WTC11 (cell line): Measurements from ENCODE around the gene EPHA6. TPM values are rescaled to one million over a fixed set of nuclear protein-coding genes. Genes with fewer than 3 reads are reported as not detected.
A peak's percentile ranks its signal among the peaks of the same experiment; 100 is the strongest.

Experiments used
- ATAC-seq: fragments of 200-7000 bp; cut with Tn5 transposase; 2 replicates; pipeline ENCODE4 v1.10.0; 2021; ENCODE audit warnings: mild to moderate bottlenecking, moderate library complexity
- CTCF ChIA-PET: fragments of 300-600 bp; sonication (Branson Sonifier 250); formaldehyde crosslinking; loops from one replicate; lab custom pipeline; 2021; ENCODE audit warnings: antibody characterized with exemption; lab: Charles Lee
- POLR2A ChIA-PET: fragments of 350-600 bp; sonication (Branson Sonifier 250); formaldehyde crosslinking; loops from one replicate; lab custom pipeline; 2021; ENCODE audit warnings: antibody characterized with exemption; lab: Charles Lee
- DNase-seq: peaks from one replicate; pipeline ENCODE4 v3.0.0; 2021; ENCODE audit warnings: low spot score
- H3K27ac Mint-ChIP-seq: 2 replicates; pipeline ENCODE4 v1.8.0; 2021; ENCODE audit warnings: mixed read lengths
- H3K27me3 Mint-ChIP-seq: 2 replicates; pipeline ENCODE4 v1.8.0; 2021; ENCODE audit warnings: low read depth, mild to moderate bottlenecking, moderate library complexity, mixed read lengths
- H3K36me3 Mint-ChIP-seq: 2 replicates; pipeline ENCODE4 v1.8.0; 2021; ENCODE audit warnings: mixed read lengths
- H3K4me1 Mint-ChIP-seq: 2 replicates; pipeline ENCODE4 v1.8.0; 2022; ENCODE audit warnings: mixed read lengths
- H3K4me3 Mint-ChIP-seq: 2 replicates; pipeline ENCODE4 v1.8.0; 2021; ENCODE audit warnings: mild to moderate bottlenecking, moderate library complexity, mixed read lengths
- H3K9me3 Mint-ChIP-seq: 2 replicates; pipeline ENCODE4 v1.8.0; 2021; ENCODE audit warnings: mixed read lengths
- CBFB ChIP-seq: sonication (generic); formaldehyde crosslinking; IDR thresholded peaks from 2 replicates; pipeline ENCODE4 v1.8.1; 2022; ENCODE audit warnings: mild to moderate bottlenecking, low read depth, missing genetic modification reagents
- IRF2 ChIP-seq: sonication (generic); formaldehyde crosslinking; IDR thresholded peaks from 2 replicates; pipeline ENCODE4 v1.8.0; 2022; ENCODE audit warnings: low read depth, missing genetic modification reagents, borderline replicate concordance
- MYBL2 ChIP-seq: sonication (generic); formaldehyde crosslinking; IDR thresholded peaks from 2 replicates; pipeline ENCODE4 v1.8.1; 2023; ENCODE audit warnings: mild to moderate bottlenecking, moderate library complexity, missing genetic modification reagents
- OVOL2 ChIP-seq: fragments of 250-450 bp; sonication (Bioruptor Pico); IDR thresholded peaks from 2 replicates; pipeline ENCODE4 v1.9.0; 2021; ENCODE audit warnings: mild to moderate bottlenecking, borderline replicate concordance
- RORB ChIP-seq: fragments of 250-450 bp; sonication (Bioruptor Pico); IDR thresholded peaks from 2 replicates; pipeline ENCODE4 v1.9.0; 2021; ENCODE audit warnings: mild to moderate bottlenecking
- SMAD4 ChIP-seq: sonication (generic); formaldehyde crosslinking; IDR thresholded peaks from 2 replicates; pipeline ENCODE4 v1.8.0; 2022; ENCODE audit warnings: mild to moderate bottlenecking, missing genetic modification reagents
- SP1 ChIP-seq: sonication (generic); formaldehyde crosslinking; conservative IDR thresholded peaks from 2 replicates; pipeline ENCODE4 v1.8.1; 2022; ENCODE audit warnings: missing genetic modification reagents
- TP53 ChIP-seq: sonication (generic); formaldehyde crosslinking; IDR thresholded peaks from 2 replicates; pipeline ENCODE4 v1.8.1; 2023; ENCODE audit warnings: mild to moderate bottlenecking, missing genetic modification reagents
- ZNF317 ChIP-seq: sonication (generic); formaldehyde crosslinking; IDR thresholded peaks from 2 replicates; pipeline ENCODE4 v1.8.1; 2023; ENCODE audit warnings: low read depth, mild to moderate bottlenecking, moderate library complexity, missing genetic modification reagents, borderline replicate concordance
- ZNF396 ChIP-seq: fragments of 250-450 bp; sonication (Bioruptor Pico); IDR thresholded peaks from 2 replicates; pipeline ENCODE4 v1.8.0; 2021; ENCODE audit warnings: mild to moderate bottlenecking, moderate library complexity, borderline replicate concordance
- total RNA-seq: library from RNA; stranded (reverse); gene quantifications from 3 replicates; pipeline ENCODE4 v1.2.3, GENCODE V29; 2021
- TF ChIP-seq, protein P1 (sequence below): sonication (generic); formaldehyde crosslinking; IDR thresholded peaks from 2 replicates; pipeline ENCODE4 v1.8.0; 2023; ENCODE audit warnings: missing genetic modification reagents, mild to moderate bottlenecking, borderline replicate concordance
- TF ChIP-seq, protein P2 (sequence below): sonication (generic); formaldehyde crosslinking; IDR thresholded peaks from 2 replicates; pipeline ENCODE4 v1.8.1; 2022; ENCODE audit warnings: low read depth, missing genetic modification reagents, borderline replicate concordance
- TF ChIP-seq, protein P3 (sequence below): sonication (generic); formaldehyde crosslinking; IDR thresholded peaks from 2 replicates; pipeline ENCODE4 v1.8.1; 2022; ENCODE audit warnings: missing genetic modification reagents, borderline replicate concordance
- TF ChIP-seq, protein P4 (sequence below): fragments of 200-600 bp; IDR thresholded peaks from 2 replicates; pipeline ENCODE4 v1.8.0; 2022; ENCODE audit warnings: antibody characterized with exemption
- TF ChIP-seq, protein P5 (sequence below): sonication (generic); formaldehyde crosslinking; IDR thresholded peaks from 2 replicates; pipeline ENCODE4 v1.8.1; 2022; ENCODE audit warnings: mild to moderate bottlenecking, moderate library complexity, missing genetic modification reagents
- TF ChIP-seq, protein P6 (sequence below): fragments of 250-450 bp; sonication (Bioruptor Pico); IDR thresholded peaks from 2 replicates; pipeline ENCODE4 v1.9.0; 2021; ENCODE audit warnings: moderate library complexity, mild to moderate bottlenecking, inconsistent platforms, borderline replicate concordance

The EPHA6 gene
- total RNA-seq, 1 experiment from 2014 or later, result 2.1 TPM

DNA sequence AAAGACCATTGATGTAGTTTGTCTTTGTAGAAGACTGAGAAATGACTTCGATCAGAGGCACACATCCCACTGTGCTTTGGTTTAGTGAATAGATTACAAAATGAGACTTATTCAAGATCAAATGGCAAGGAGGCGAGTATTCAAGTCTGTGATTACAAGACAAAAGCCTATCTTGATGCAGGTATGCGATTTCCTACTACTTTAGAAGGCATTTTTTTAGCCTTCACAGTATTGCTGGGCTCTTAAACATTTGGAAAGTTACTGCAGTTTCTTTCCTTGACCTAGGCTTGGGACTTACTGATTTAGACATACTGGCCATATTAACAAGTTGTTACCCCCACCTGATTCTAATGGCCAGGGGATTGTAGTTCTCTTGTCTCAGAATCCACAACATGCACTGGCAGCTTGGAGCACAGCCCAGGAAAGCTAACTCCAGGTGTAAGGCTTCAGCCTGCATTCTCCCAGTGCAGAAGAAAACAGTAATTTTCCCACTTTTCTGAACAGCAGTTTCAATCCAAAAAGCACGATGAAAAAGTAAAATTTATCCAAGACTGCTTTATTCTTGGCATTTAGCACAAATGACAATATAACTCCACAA lies 311.6 kb downstream of the EPHA6 start:
- no peak for DNase-seq
- POLR2A ChIA-PET, result no interaction called here
- Mint-ChIP-seq H3K27me3 (no peaks in the 10 kb centered on the region), H3K36me3 (no peaks in the 10 kb centered on the region)
- TF ChIP-seq ZNF396 (0 out of 2 replicates have a peak, but pooled peaks have one; percentile 17), SP1 (CRISPR knock-in tag) (no peak)
- TF ChIP-seq, all 79 proteins: peak for 1
- ATAC-seq, result peak; percentile 88
- Mint-ChIP-seq H3K4me3 (peak overlapping the region; percentile 6), H3K4me1 (peaks cover 50% of the 10 kb centered on the region), H3K9me3 (no peaks in the 10 kb centered on the region), H3K27ac (peak overlapping the region; percentile 67)
- CTCF ChIA-PET, result no interaction called here

DNA sequence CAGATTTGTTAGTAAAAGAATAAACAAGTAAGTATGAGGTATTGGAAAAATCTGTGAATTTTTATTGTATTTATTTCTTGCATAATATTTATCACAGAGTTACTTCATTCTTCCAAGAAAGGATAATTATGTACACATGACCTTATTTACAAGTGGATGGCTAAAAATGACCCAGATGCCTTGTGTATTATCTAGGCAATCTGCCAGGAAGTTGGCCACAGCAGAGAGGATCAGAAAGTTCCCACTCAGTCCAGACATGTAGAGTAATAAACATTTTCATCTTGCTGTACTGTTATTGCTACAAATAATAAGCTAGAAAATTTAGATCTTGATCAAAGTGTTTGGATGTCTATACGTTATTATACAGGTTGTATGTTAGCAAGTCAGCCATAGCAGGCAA lies 317.1 kb downstream of the EPHA6 start:
- Mint-ChIP-seq H3K27me3 (no peaks in the 10 kb centered on the region), H3K36me3 (no peaks in the 10 kb centered on the region), H3K27ac (no peak overlapping the region), H3K9me3 (no peaks in the 10 kb centered on the region), H3K4me3 (no peak overlapping the region), H3K4me1 (peaks cover 18% of the 10 kb centered on the region)
- DNase-seq, result no peak
- CTCF ChIA-PET, result no interaction called here
- no peak for ATAC-seq
- POLR2A ChIA-PET, result no interaction called here
- TF ChIP-seq MYBL2 (CRISPR knock-in tag), result no peak
- TF ChIP-seq, protein P1, sequence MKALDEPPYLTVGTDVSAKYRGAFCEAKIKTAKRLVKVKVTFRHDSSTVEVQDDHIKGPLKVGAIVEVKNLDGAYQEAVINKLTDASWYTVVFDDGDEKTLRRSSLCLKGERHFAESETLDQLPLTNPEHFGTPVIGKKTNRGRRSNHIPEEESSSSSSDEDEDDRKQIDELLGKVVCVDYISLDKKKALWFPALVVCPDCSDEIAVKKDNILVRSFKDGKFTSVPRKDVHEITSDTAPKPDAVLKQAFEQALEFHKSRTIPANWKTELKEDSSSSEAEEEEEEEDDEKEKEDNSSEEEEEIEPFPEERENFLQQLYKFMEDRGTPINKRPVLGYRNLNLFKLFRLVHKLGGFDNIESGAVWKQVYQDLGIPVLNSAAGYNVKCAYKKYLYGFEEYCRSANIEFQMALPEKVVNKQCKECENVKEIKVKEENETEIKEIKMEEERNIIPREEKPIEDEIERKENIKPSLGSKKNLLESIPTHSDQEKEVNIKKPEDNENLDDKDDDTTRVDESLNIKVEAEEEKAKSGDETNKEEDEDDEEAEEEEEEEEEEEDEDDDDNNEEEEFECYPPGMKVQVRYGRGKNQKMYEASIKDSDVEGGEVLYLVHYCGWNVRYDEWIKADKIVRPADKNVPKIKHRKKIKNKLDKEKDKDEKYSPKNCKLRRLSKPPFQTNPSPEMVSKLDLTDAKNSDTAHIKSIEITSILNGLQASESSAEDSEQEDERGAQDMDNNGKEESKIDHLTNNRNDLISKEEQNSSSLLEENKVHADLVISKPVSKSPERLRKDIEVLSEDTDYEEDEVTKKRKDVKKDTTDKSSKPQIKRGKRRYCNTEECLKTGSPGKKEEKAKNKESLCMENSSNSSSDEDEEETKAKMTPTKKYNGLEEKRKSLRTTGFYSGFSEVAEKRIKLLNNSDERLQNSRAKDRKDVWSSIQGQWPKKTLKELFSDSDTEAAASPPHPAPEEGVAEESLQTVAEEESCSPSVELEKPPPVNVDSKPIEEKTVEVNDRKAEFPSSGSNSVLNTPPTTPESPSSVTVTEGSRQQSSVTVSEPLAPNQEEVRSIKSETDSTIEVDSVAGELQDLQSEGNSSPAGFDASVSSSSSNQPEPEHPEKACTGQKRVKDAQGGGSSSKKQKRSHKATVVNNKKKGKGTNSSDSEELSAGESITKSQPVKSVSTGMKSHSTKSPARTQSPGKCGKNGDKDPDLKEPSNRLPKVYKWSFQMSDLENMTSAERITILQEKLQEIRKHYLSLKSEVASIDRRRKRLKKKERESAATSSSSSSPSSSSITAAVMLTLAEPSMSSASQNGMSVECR (CRISPR knock-in tag), result no peak
- no peak for TF ChIP-seq SMAD4
- TF ChIP-seq CBFB (CRISPR knock-in tag), result no peak
- TF ChIP-seq IRF2, result no peak
- TF ChIP-seq, protein P2, sequence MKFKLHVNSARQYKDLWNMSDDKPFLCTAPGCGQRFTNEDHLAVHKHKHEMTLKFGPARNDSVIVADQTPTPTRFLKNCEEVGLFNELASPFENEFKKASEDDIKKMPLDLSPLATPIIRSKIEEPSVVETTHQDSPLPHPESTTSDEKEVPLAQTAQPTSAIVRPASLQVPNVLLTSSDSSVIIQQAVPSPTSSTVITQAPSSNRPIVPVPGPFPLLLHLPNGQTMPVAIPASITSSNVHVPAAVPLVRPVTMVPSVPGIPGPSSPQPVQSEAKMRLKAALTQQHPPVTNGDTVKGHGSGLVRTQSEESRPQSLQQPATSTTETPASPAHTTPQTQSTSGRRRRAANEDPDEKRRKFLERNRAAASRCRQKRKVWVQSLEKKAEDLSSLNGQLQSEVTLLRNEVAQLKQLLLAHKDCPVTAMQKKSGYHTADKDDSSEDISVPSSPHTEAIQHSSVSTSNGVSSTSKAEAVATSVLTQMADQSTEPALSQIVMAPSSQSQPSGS, result no peak
- TF ChIP-seq TP53 (CRISPR knock-in tag), result no peak
- TF ChIP-seq OVOL2 (CRISPR knock-in tag), result no peak
- TF ChIP-seq RORB, result no peak

DNA sequence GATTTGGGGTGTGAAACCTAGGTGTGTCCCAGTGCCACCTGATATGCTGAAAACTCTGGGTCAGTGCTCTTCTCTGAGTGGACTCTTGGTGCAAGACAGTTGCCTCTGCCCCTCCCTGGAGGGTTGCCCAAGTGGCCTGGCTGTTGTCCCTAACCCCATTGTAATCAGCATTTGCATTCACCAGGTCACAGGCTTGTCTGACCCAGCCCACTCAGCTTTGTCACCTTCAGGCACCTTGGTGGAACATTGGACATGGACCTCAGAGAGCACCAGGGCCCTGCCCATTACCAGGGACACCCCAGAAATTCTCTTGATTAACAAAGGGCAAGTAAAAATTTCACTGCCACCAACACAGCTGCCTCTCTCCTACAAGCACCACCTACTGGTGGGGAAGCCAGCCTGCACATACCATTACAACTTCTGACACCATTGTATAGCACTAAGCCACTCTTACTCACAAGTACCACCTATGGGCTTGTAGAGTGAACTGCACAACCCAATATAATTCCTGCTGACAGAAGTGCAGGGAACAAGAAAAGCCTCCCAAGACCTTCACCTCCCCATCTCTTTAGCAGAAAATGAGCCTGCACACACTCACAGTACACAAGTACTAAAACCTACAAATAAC lies 324.6 kb downstream of the EPHA6 start:
- peak; percentile 100 for ATAC-seq
- peaks cover 24% of the 10 kb centered on the region for H3K9me3 Mint-ChIP-seq
- CTCF ChIA-PET, result interaction anchor here (0.6 to 1.3 kb wide), 8 partner anchors 16 to 513 kb away, joined by 3 to 7 read pairs (median 4); no protein-coding TSS in a partner anchor

More for the DNA sequence above, 324.6 kb downstream of the EPHA6 start:
- no peaks in the 10 kb centered on the region for H3K4me1 Mint-ChIP-seq
- no peak overlapping the region for H3K27ac Mint-ChIP-seq
- H3K36me3 Mint-ChIP-seq, result peaks cover 10% of the 10 kb centered on the region
- DNase-seq, result peak; percentile 27
- H3K27me3 Mint-ChIP-seq, result no peaks in the 10 kb centered on the region
- H3K4me3 Mint-ChIP-seq, result no peak overlapping the region
- TF ChIP-seq, protein P3, sequence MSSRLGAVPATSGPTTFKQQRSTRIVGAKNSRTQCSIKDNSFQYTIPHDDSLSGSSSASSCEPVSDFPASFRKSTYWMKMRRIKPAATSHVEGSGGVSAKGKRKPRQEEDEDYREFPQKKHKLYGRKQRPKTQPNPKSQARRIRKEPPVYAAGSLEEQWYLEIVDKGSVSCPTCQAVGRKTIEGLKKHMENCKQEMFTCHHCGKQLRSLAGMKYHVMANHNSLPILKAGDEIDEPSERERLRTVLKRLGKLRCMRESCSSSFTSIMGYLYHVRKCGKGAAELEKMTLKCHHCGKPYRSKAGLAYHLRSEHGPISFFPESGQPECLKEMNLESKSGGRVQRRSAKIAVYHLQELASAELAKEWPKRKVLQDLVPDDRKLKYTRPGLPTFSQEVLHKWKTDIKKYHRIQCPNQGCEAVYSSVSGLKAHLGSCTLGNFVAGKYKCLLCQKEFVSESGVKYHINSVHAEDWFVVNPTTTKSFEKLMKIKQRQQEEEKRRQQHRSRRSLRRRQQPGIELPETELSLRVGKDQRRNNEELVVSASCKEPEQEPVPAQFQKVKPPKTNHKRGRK (CRISPR knock-in tag), result no peak
- TF ChIP-seq, protein P4, sequence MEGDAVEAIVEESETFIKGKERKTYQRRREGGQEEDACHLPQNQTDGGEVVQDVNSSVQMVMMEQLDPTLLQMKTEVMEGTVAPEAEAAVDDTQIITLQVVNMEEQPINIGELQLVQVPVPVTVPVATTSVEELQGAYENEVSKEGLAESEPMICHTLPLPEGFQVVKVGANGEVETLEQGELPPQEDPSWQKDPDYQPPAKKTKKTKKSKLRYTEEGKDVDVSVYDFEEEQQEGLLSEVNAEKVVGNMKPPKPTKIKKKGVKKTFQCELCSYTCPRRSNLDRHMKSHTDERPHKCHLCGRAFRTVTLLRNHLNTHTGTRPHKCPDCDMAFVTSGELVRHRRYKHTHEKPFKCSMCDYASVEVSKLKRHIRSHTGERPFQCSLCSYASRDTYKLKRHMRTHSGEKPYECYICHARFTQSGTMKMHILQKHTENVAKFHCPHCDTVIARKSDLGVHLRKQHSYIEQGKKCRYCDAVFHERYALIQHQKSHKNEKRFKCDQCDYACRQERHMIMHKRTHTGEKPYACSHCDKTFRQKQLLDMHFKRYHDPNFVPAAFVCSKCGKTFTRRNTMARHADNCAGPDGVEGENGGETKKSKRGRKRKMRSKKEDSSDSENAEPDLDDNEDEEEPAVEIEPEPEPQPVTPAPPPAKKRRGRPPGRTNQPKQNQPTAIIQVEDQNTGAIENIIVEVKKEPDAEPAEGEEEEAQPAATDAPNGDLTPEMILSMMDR, result peak; percentile 73
- no peak for TF ChIP-seq ZNF317 (CRISPR knock-in tag)
- TF ChIP-seq, protein P5, sequence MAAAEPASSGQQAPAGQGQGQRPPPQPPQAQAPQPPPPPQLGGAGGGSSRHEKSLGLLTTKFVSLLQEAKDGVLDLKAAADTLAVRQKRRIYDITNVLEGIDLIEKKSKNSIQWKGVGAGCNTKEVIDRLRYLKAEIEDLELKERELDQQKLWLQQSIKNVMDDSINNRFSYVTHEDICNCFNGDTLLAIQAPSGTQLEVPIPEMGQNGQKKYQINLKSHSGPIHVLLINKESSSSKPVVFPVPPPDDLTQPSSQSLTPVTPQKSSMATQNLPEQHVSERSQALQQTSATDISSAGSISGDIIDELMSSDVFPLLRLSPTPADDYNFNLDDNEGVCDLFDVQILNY (CRISPR knock-in tag), result no peak
- TF ChIP-seq, protein P6, sequence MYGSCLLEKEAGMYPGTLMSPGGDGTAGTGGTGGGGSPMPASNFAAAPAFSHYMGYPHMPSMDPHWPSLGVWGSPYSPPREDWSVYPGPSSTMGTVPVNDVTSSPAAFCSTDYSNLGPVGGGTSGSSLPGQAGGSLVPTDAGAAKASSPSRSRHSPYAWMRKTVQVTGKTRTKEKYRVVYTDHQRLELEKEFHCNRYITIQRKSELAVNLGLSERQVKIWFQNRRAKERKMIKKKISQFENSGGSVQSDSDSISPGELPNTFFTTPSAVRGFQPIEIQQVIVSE (CRISPR knock-in tag), result no peak
- POLR2A ChIA-PET, result no interaction called here
